Hepatocyte (in vitro differentiated cells): ENCODE data around the gene TECPR1. TPM values are rescaled to one million over a fixed set of nuclear protein-coding genes. Genes with fewer than 3 reads are reported as not detected.

ENCODE experiments used
- DNase-seq: peaks from one replicate; pipeline ENCODE4 v3.0.0-alpha.2; 2016; ENCODE audit warnings: low spot score
- H2AFZ ChIP-seq: fragments of 200-600 bp; sonication (generic); 2 replicates; pipeline ENCODE4 v1.6.0; 2016; ENCODE audit warnings: antibody characterized with exemption, mild to moderate bottlenecking
- H3K27ac ChIP-seq: fragments of 200-600 bp; sonication (generic); 2 replicates; pipeline ENCODE4 v1.5.1; 2016; ENCODE audit warnings: mild to moderate bottlenecking
- H3K27me3 ChIP-seq: fragments of 200-600 bp; sonication (generic); 2 replicates; pipeline ENCODE4 v1.6.1; 2016
- H3K36me3 ChIP-seq: fragments of 200-600 bp; sonication (generic); replicated peaks from 2 replicates; pipeline ENCODE4 v1.5.1; 2016; ENCODE audit warnings: low read depth; ENCODE audit not compliant: insufficient read depth
- H3K4me1 ChIP-seq: fragments of 200-600 bp; sonication (generic); 2 replicates; pipeline ENCODE4 v1.5.1; 2016; ENCODE audit warnings: mild to moderate bottlenecking, moderate library complexity; ENCODE audit not compliant: insufficient read depth
- H3K4me2 ChIP-seq: fragments of 200-600 bp; sonication (generic); 2 replicates; pipeline ENCODE4 v1.6.0; 2016
- H3K4me3 ChIP-seq: fragments of 200-600 bp; sonication (generic); 2 replicates; pipeline ENCODE4 v1.5.1; 2016; ENCODE audit warnings: mild to moderate bottlenecking
- H3K79me2 ChIP-seq: fragments of 200-600 bp; sonication (generic); 2 replicates; pipeline ENCODE4 v1.6.0; 2017; ENCODE audit warnings: mild to moderate bottlenecking
- H3K9me2 ChIP-seq: fragments of 200-600 bp; sonication (generic); replicated peaks from 2 replicates; pipeline ENCODE4 v1.6.0; 2017; ENCODE audit warnings: mild to moderate bottlenecking; ENCODE audit not compliant: insufficient read depth
- H3K9me3 ChIP-seq: fragments of 200-600 bp; sonication (generic); 2 replicates; pipeline ENCODE4 v1.5.1; 2016; ENCODE audit warnings: low read depth, mild to moderate bottlenecking
- H4K20me1 ChIP-seq: fragments of 200-600 bp; sonication (generic); 2 replicates; pipeline ENCODE4 v1.6.0; 2016; ENCODE audit warnings: mild to moderate bottlenecking; ENCODE audit not compliant: insufficient read depth, poor library complexity, severe bottlenecking
- CTCF ChIP-seq: fragments of 200-600 bp; sonication (generic); IDR thresholded peaks from 2 replicates; pipeline ENCODE4 v1.5.1; 2016; ENCODE audit warnings: antibody characterized with exemption, mild to moderate bottlenecking; ENCODE audit not compliant: poor library complexity
- EZH2 ChIP-seq: fragments of 200-600 bp; sonication (generic); IDR thresholded peaks from 2 replicates; pipeline ENCODE4 v1.6.1; 2016; ENCODE audit warnings: antibody characterized with exemption, mild to moderate bottlenecking, borderline replicate concordance
- EZH2phosphoT487 ChIP-seq: fragments of 200-600 bp; sonication (generic); IDR thresholded peaks from one replicate; pipeline ENCODE4 v1.6.1; 2018; ENCODE audit warnings: antibody characterized with exemption, mild to moderate bottlenecking, low read depth, moderate library complexity; ENCODE audit not compliant: unreplicated experiment, severe bottlenecking
- WGBS: methylation state at CpG from one replicate; pipeline ENCODE4 v1.1.6; 2016; ENCODE audit warnings: low lambda C conversion rate; ENCODE audit errors: missing lambda C conversion rate; 5-methylcytosine and 5-hydroxymethylcytosine counted together
- polyA plus RNA-seq: library from polyadenylated mRNA; unstranded; fragments of >200 nt; fragmentation: Nextera tagmentation; extraction: Ambion mirVana; gene quantifications from 2 replicates; pipeline ENCODE4 v1.2.1, GENCODE V29; 2016
- total RNA-seq: library from RNA; depleted of rRNA; stranded (reverse); fragments of >200 nt; gene quantifications from 2 replicates; pipeline ENCODE4 v1.2.3, GENCODE V29; 2014

The TECPR1 gene
- total and polyA plus RNA-seq, 2 experiments from 2014 or later: 9.8 to 10.7 TPM

- H4K20me1 ChIP-seq: peaks cover 42% of the 10 kb centered on the region
- DNase-seq: no peak
- 87% methylated on average over 15 of the region's 15 CpGs for WGBS
- no peak overlapping the region for H3K4me3 ChIP-seq
- H3K9me3 ChIP-seq: no peaks in the 10 kb centered on the region
- H3K36me3 ChIP-seq: no peaks in the 10 kb centered on the region
- peaks cover 3% of the 10 kb centered on the region for H3K4me1 ChIP-seq
- H2AFZ ChIP-seq: no peak overlapping the region
- no peak overlapping the region for H3K27ac ChIP-seq
- H3K79me2 ChIP-seq: peaks cover 12% of the 10 kb centered on the region
- H3K9me2 ChIP-seq: no peaks in the 10 kb centered on the region
- H3K4me2 ChIP-seq: no peak overlapping the region
- TF ChIP-seq CTCF: no peak
- no peak for TF ChIP-seq EZH2
- no peak for TF ChIP-seq EZH2phosphoT487
- H3K27me3 ChIP-seq: no peaks in the 10 kb centered on the region
These were observed 42.3 kb upstream of the TECPR1 start for GRCh38 chr7:98294326-98294725.

- no peaks in the 10 kb centered on the region for H3K9me2 ChIP-seq
- WGBS: 95% methylated on average over 13 of the region's 13 CpGs
- no peak overlapping the region for H2AFZ ChIP-seq
- no peaks in the 10 kb centered on the region for H3K9me3 ChIP-seq
- H3K27ac ChIP-seq: no peak overlapping the region
- no peak overlapping the region for H3K4me2 ChIP-seq
- H3K79me2 ChIP-seq: peaks cover 18% of the 10 kb centered on the region
- H3K4me3 ChIP-seq: no peak overlapping the region
- no peaks in the 10 kb centered on the region for H3K36me3 ChIP-seq
- peaks cover 3% of the 10 kb centered on the region for H3K4me1 ChIP-seq
- peak; percentile 8 for DNase-seq
- H4K20me1 ChIP-seq: peaks cover 48% of the 10 kb centered on the region
- TF ChIP-seq EZH2phosphoT487: no peak
- no peak for TF ChIP-seq CTCF
- no peak for TF ChIP-seq EZH2
- H3K27me3 ChIP-seq: no peaks in the 10 kb centered on the region
These were observed 41.7 kb upstream of the TECPR1 start for GRCh38 chr7:98293746-98294145.

- Histone ChIP-seq H3K79me2 (peaks cover 21% of the 10 kb centered on the region), H2AFZ (no peak overlapping the region), H3K4me1 (peaks cover 3% of the 10 kb centered on the region), H4K20me1 (peaks cover 53% of the 10 kb centered on the region), H3K36me3 (no peaks in the 10 kb centered on the region), H3K27ac (no peak overlapping the region), H3K27me3 (no peaks in the 10 kb centered on the region), H3K9me2 (no peaks in the 10 kb centered on the region), H3K4me3 (no peak overlapping the region), H3K9me3 (no peaks in the 10 kb centered on the region), H3K4me2 (no peak overlapping the region)
- TF ChIP-seq EZH2 (no peak), CTCF (no peak), EZH2phosphoT487 (no peak)
- no peak for DNase-seq
- WGBS: 89% methylated on average over 17 of the region's 17 CpGs
These were observed 41.2 kb upstream of the TECPR1 start for GRCh38 chr7:98293265-98293664.

- H3K79me2 ChIP-seq: peaks cover 37% of the 10 kb centered on the region
- peaks cover 68% of the 10 kb centered on the region for H4K20me1 ChIP-seq
- peak; percentile 11 for TF ChIP-seq CTCF
- TF ChIP-seq EZH2: no peak
These were observed 39.7 kb upstream of the TECPR1 start for GRCh38 chr7:98291717-98292116.

More at GRCh38 chr7:98291717-98292116, 39.7 kb upstream of the TECPR1 start:
- Histone ChIP-seq H3K9me3 (no peaks in the 10 kb centered on the region), H3K36me3 (no peaks in the 10 kb centered on the region), H3K4me1 (peaks cover 3% of the 10 kb centered on the region), H3K4me2 (no peak overlapping the region), H3K4me3 (no peak overlapping the region), H2AFZ (no peak overlapping the region), H3K27ac (no peak overlapping the region), H3K27me3 (no peaks in the 10 kb centered on the region), H3K9me2 (no peaks in the 10 kb centered on the region)
- DNase-seq: peak; percentile 22
- 95% methylated on average over 7 of the region's 7 CpGs for WGBS
